DMS 273 (cell line): ENCODE results near the gene TEX19.
A peak's percentile ranks its signal among the peaks of the same experiment; 100 is the strongest.
"Not testable (repeated sequence)": the region's sequence is repeated elsewhere in the genome, so short reads cannot be mapped to it uniquely, and the experiment has no call there.

Source experiments
- DNase-seq: peaks from one replicate; lab custom pipeline; 2025; ENCODE audit not compliant: unreplicated experiment; lab: John Stamatoyannopoulos, UW

TEX19 gene

GRCh38 chr17:82334622-82335394, 24.2 kb upstream of the TEX19 start:
- no peak for DNase-seq

DNA sequence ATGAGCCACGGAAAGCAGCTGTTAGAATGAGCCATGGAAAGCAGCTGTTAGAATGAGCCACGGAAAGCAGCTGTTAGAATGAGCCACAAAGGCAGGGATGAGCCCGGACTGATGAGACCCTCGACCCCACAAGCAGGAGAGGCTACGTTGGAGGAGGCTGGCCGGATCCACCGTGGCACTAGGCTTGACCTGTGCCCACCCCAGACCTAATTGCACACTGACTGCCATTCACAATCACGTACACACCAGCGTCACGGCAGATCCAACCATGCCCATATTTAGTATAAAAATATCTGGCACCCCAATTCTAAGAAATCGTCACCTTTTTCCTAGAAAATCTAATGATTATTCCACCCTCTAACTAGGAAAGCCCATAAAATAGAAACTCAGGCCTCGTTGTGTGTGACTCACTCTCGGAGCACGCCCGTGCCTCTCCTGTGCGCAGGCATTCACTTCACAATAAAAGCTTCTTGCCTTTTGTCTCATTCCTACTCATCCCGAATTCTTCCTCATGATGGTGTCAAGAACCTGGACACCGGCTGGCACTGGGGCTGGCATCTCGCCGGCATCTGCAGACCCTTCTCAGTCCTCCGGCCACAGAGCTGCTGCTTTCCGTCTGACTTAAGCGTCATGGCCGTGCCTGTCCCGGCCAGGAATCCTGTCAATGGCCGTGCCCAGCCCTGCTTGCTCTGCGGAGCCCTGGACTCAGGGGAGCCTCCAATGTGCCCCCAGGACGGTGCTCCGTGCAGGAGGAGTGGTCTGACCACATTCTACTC, 20.0 kb upstream of the TEX19 start:
- peak; percentile 66 for DNase-seq

DNA sequence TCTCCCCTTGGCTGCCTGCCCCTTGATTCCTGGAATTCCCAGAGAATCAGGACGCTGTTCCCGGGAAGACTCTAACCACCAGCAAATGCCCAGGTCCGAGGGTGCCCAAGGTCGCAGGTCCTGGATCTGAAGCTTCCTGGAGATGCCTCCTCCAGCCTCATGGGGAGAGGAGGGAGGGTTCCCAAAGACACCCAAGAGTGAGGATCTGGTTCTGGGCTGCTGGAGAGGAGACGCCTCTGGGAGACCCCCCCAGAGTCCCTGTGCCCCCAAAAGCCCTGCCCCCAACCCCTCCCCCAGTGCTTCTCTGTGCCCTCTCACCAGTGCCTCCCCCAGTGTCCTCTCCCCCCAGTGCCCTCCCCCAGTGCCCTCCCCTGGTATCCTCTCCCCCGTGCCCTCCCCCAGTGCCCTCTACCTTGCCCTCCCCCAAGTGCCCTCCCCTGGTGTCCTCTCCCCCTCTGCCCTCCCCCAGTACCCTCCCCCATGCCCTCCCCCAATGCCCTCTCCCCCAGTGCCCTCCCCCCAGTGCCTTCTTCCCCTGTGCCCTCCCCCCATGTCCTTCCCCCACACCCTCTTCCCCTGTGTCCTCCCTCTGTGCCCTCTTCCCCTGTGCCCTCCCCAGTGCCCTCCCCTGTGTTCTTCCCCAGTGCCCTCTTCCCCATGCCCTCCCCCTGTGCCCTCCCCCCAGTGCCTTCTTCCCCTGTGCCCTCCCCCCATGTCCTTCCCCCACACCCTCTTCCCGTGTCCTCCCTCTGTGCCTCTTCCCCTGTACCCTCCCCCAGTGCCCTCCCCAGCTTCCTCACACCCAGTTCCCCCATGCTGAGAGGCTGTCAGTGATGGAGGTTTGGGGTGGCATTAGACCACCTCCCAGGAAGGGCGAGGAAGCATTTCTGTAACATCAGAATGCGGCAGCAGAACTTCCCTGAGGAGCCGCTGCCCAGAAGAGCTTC, 19.1 kb upstream of the TEX19 start:
- no peak for DNase-seq

- DNase-seq = no peak
Measured at GRCh38 chr17:82342361-82343079, 16.5 kb upstream of the TEX19 start.

- no peak for DNase-seq
Measured at GRCh38 chr17:82343560-82343959, 15.5 kb upstream of the TEX19 start.

DNA sequence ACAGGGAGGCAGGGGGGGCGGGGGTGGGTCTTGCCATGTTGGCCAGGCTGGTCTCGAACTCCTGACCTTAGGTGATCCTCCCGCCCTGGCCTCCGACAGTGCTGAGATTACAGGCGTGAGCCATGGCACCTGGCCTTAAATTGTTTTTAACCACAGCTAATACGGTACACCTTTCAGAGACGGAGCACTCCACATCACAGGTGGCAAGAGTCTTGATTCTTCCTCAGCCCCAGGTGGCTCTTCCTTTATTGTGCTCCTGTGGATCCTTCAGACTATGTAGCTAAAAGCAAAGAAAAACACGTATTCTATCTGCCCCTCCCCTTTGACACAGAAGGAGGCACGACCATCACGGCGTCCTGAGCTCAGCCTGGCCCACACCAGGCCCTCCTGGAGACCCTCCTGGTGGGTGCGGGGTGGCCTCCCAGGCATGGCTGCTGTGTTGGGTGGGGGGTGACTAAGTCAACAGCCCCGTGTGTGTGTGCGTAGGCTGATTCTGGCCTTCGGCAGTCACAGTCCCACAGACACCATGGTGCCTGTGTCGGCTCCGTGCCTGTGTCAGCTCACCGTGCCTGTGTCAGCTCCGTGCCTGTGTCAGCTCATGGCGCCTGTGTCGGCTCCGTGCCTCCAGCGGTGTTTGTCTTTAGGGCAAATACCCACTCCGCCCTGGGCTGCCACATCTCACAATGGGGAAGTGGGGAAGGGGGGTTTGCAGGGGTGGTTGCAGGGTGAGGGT, 14.7 kb upstream of the TEX19 start:
- no peak for DNase-seq

GRCh38 chr17:82345151-82345976, 13.7 kb upstream of the TEX19 start:
- DNase-seq = no peak

DNA sequence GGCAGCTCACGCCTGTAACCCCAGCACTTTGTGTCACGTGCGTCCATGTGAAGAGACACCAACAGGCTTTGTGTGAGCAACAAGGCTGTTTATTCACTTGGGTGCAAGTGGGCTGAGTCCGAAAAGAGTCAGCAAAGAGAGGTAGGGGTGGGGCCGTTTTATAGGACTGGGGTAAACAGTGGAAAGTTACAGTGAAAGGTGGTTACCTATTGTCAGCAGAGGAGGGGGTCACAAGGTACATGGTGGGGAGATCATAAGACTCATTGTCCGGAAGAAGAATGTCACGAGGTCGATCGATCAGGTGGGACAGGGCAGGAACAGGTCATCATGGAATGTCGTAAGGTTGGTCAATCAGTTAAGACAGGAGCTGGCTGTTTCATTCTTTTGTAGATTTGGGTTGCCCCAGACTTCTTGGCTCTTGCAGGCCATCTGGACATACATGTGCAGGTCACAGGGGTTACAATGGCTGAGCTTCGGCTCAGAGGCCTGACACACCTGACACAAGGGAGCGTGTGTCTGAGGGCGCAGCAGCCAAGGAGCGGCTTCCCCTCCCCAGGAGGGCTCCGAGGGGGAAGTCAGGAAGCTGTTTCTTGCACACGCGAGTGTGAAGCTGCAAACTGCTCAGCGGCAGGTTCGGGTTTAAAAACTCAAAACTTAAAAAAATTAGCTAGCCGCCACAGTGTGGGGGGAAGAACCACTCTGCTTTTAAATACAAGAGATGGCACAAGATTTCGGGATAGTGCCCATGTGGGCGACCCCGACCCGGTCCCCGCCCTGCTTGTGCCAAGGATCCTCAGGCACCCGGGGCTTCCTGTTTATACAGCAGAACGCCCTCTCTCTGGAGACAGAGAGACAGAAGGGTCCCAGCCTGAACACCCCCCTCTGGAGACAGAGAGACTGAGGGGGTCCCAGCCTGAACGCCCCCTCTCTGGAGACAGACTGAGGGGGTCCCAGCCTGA, 12.4 kb upstream of the TEX19 start:
- no peak for DNase-seq

DNA sequence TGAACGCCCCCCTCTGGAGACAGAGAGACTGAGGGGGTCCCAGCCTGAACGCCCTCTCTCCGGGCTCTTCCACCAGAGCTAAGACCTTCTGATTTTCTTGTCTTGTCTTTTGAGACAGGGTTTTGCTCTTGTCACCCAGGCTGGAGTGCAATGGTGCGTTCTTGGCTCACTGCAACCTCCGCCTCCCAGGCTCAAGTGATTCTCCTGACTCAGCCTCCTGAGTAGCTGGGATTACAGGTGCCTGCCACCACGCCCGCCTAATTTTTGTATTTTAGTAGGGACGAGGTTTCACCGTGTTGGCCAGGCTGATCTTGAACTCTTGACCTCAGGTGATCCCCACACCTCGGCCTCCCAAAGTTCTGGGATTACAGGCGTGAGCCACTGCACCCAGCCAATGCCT, 11.1 kb upstream of the TEX19 start:
- not testable (repeated sequence) for DNase-seq

DNA sequence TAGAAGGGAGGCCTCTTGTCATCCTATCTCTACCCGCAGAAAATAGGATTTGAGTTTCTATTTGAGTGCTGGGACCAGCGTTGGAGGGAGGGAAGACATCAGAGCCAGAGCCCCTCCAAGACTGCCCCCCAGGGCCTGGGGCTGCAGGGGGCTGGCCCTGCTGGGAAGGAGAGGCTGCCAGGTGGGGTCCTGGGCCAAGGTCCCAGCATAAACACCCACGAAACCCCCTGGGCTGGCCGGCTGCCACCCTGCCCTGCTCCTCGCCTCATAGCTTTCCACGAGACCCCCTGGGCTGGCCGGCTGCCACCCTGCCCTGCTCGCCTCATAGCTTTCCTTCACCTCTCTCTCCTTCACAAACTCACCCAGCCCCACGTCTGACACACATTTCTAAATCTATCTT, 10.6 kb upstream of the TEX19 start:
- no peak for DNase-seq

DNA sequence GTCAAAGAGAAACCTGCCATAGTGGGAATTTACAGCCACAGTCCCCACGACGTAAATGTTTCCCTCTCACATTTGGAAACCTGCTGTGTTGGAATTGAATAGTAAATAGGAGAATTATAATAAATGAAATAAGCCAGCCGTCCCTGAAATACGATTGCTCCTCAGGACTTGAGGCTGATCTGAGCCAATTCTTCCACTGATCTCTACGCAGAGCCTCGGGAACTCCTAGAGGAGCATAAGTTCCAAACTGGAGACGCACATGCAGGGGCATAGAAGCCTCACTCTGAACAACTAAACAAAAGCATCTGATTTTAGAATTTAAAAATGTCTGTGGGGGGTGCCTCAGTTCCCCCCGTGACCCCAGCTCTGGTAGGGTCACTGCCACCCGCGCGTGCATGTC, 10.2 kb upstream of the TEX19 start:
- no peak for DNase-seq

- no peak for DNase-seq
Measured at GRCh38 chr17:82349287-82349701, 9.8 kb upstream of the TEX19 start.

DNA sequence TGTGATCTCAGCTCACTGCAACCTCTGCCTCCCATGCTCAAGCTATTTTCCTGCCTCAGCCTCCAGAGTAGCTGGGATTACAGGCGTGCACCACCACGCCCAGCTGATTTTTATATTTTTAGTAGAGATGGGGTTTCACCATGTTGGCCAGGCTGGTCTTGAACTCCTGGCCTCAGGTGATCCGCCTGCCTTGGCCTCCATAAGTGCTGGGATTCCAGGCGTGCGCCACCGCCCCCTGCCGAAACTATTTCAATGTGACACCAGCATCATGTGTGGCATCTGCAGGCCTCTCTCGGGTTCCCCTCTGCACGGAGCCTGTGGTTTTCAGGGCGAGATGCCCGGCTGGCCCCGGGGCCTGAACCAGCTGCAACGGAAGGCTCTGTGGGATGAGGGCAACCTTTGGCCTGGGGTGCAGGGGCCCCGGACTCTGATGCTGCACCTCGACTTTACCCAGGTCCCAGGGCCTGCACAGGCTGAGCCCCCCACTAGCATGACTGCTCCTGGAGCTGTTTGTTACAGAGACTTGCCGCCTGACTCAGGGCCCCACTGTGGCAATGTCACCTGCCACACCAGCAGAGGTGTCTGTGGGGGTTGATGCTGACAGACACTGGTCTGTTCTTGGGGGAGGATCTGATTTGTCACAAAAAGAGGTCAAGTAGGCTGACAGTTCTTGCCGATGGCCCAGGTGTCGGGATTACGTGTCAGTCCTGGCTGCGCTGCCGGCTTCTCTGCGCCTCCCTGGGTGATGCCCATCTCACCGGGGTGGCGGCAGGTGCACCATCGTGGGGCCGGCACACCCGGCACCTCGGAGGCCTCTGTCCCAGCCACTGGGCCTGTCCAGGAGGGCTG, 8.6 kb upstream of the TEX19 start:
- peak; percentile 66 for DNase-seq

DNA sequence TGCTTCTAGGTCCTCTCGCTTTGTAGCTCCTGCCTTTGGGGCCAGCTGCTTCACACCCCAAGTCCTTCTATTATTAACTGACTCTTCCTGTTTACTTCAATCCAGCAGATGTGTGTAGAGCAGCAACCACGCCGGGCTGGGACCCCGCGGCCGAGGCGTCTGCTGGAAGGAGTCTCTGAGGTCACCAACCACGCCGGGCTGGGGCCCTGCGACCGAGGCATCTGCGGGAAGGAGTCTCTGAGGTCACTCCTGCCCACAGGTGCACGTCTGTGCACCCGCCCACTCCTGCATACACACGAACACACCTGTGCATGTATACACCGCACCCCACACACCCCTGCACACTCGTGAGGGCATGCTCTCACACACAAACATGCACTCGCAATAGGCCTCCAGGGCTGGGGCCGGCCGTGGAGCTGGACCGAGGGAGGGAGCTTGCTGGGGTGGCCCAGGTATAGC, 7.8 kb upstream of the TEX19 start:
- DNase-seq = no peak

- DNase-seq = peak; percentile 97
Measured at GRCh38 chr17:82351713-82352488, 7.1 kb upstream of the TEX19 start.

- DNase-seq = no peak
Measured at GRCh38 chr17:82353484-82353883, 5.6 kb upstream of the TEX19 start.
